Stimulated activated CD8-positive, alpha-beta memory T cell treated with anti-CD3 and anti-CD28 coated beads, Interleukin-7, amount 100 ng/mL, for 48 hours (primary cell): ENCODE results near the gene EEF2KMT.
"Not testable (repeated sequence)": the region's sequence is repeated elsewhere in the genome, so short reads cannot be mapped to it uniquely, and the experiment has no call there.

Experiments
- DNase-seq, 2 donors: peaks; one replicate each; pipeline ENCODE4 v3.0.0-alpha.2; 2020; ENCODE audit warnings: low read depth in 1 of 2; ENCODE audit errors: extremely low read depth in 1 of 2

The EEF2KMT gene, protein sequence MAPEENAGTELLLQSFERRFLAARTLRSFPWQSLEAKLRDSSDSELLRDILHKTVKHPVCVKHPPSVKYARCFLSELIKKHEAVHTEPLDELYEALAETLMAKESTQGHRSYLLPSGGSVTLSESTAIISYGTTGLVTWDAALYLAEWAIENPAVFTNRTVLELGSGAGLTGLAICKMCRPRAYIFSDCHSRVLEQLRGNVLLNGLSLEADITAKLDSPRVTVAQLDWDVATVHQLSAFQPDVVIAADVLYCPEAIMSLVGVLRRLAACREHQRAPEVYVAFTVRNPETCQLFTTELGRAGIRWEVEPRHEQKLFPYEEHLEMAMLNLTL

DNA sequence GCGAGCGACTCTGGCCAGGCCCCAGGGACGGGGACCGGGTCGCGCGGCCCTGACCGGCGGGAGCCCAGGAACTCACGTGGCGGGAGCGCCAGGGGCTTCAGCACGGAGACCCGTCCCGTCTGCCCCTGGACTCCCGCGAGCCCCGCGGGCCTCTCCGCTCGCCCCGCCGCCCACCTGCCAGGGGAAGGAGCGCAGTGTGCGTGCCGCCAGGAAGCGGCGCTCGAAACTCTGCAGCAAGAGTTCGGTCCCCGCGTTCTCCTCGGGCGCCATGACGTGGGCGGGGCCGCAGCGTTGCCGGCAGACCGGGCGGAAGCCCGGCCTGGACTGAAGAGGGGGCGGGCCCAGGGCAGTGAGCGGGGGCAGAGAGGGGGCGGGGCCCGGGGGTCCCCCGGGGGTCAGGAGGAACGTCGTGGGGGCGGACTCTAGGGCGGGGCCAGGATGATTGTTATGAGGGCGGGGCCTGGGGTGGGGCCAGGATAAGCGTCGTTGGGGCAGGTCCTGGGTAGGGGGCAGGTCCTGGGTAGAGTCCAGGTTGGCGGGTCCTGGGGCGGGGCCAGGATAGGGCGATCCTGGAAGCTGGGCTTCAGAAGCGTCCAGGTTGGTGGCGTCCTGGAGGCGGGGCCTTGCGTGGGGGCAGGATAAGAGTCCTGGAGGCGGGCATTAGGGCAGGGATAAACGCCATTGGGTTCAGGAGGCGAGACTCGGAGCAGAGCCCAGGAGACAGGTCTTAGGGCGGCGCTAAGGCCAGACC lies at the start of gene EEF2KMT:
TSS of gene EEF2KMT (minus strand) at position 326 of the 751 bp plus-strand sequence. CDS start at position 270, 56 bp downstream.
- peak; percentile 86 to 96 for DNase-seq

GRCh38 chr16:5144621-5144956 lies 47.0 kb upstream of the EEF2KMT start:
- not testable (repeated sequence) for DNase-seq

- no peak for DNase-seq
Measured at GRCh38 chr16:5143761-5144620, 46.4 kb upstream of the EEF2KMT start.

DNA sequence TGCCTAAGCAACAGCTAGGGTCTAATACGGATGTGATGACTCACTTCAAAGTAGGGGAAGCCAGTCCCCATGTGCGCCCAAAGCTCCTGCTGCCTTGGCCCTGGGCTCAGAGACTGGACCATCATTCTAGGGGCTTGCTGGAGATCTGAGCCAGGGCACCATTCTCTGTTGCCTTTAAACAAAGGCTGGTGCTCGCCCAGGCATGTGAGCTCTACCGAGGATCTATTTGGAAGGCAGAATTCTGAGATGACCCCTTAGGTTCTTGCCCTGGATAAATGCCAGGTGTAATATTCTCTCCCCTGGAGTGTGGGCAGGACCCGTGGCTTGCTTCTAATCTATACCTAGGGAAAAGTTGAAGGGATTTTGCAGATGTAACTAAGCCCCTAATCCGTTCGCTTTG lies 42.6 kb upstream of the EEF2KMT start:
- not testable (repeated sequence) for DNase-seq

DNA sequence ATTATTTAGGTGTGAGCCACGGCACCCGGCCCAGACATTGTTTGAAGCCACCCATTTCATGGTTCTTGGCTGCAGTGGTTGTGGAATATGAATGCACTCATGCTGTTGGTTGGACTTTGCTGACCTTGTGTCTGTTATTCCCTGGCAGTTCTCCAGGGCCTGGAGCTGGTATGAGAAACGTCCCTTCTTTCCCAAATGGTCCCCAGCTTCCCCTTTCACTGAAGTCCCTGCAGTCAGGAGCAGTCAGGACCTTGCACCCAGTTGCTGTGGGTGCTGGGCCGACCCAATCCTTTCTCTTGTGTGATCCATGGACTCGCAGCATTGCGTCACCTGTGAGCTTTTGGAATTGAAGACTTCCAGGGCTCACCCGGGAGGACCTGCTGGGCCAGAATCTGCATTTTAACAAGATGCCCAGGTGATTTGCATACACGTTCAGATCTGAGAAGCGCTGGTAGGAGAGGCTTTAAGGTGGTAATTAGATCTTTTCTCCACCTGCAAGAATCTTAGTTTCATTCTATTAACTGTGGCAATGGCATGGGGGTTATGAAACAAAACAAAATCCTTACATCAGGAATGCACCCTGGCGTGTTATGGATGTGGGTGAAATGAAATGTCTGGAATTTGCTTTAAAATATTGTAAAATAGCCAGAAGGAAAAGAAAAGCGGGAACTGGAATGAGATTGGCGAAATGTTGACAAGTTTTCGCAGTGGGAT lies 37.3 kb upstream of the EEF2KMT start:
- DNase-seq, result not testable (repeated sequence)

GRCh38 chr16:5132915-5133600 lies 35.5 kb upstream of the EEF2KMT start:
- DNase-seq, result not testable (repeated sequence)

GRCh38 chr16:5131467-5132004 lies 33.9 kb upstream of the EEF2KMT start:
- not testable (repeated sequence) for DNase-seq

GRCh38 chr16:5117300-5118087 lies 19.9 kb upstream of the EEF2KMT start:
- peak in 1 of 2 donors; percentile 23 for DNase-seq

DNA sequence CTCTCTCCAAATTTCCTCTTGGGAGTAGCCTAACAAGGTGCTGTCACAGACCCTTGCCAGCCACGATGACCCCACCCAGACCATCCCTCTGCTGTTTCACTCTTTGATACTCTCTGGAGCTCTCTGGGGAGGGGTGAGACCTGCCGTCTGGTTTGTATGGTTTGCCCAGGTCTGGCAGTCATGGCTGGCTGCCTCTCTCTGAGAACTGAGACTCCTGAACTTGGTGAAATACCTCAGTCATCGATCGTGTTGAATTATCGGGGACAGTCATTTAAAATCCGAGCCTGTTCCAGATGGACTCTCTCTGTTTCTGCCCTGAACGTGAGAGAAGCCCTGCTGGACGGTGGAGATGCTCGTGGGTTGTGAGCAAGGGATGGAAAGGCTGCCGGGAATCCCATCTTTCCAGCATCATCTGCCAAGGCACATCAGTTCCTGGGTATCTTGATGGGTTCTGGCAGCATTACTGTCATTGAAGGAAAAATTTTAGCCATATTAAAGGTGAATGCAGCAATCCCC lies 19.2 kb upstream of the EEF2KMT start:
- not testable (repeated sequence) for DNase-seq

- not testable (repeated sequence) for DNase-seq
Measured at GRCh38 chr16:5110933-5111332, 13.3 kb upstream of the EEF2KMT start.

DNA sequence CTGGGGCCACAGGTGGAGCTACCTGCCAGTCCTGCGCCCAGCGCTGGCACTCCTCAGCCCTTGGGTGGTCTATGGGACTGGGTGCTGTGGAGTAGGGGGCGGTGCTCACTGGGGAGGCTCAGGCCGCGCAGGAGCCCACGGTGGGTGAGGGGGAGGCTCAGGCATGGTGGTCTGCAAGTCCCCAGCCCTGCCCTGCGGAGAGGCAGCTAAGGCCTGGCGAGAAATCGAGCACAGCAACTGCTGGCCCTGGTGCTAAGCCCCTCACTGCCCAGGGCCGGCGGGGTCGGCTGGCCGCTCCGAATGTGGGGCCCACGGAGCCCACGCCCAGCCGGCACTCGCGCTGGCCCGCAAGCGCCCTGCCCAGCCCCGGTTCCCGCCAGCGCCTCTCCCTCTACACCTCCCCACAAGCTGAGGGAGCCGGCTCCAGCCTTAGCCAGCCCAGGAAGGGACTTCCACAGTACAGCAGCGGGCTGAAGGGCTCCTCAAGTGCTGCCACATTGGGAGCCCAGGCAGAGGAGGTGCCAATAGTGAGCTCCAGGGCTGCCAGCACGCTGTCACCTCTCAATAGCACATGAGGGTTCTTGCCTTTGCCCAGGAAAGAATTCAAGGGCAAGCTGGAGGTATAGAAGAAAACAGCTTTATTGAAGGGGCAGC lies 11.0 kb upstream of the EEF2KMT start:
- no peak for DNase-seq

DNA sequence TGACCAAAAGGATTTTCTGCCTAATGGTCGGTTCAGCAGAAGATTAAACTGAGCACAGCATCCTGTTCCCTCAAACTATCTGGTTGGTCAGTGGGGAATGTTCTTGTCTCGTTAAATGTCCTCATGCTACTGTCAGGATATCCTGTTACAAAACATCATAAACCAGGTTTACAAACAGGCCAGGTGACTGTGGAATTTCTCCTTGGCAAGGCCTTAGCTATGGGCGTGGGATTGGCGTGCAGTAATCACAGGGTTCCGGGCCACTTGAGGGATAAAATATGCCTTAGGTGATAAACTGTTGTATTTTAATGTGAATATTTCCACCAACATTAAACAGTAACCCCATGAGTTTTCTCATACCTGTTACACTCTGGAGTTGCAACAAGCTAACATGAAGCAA lies 7.4 kb upstream of the EEF2KMT start:
- not testable (repeated sequence) for DNase-seq

DNA sequence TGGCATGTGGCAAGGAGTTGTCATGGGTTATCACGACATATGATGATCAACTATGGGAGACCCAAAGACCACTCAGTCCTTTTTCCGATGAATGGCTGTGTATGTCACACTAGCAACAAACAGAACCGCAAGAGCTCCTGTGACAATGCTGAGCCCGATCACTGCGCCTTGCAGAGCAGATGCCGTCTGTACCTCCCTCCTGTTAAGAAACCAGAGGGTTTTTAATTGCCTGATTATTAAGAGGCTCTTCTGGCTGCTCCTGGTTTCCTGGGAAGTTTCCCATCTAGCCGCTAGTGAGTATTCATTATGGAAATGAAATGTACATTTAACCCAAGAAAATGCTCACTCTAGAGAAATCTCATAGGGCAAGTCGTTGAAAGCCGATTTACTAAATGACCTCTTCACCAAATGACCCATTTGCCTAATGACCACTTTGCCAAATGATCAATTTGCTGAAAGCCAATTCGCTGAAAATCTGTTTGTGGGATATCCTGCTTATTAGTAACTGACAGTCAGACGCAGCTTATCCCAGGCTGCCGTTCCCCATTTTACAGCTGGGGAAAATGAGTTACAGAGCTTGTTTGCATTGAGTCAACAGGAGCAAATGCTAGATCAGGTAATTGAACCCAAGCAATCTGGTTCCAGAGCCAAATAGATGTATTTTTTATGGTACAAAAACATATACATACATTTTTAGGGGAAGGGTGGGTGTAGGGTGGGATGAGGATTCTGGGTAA lies 5.9 kb upstream of the EEF2KMT start:
- not testable (repeated sequence) for DNase-seq

GRCh38 chr16:5099174-5099573 lies 1.6 kb upstream of the EEF2KMT start:
- not testable (repeated sequence) for DNase-seq

- peak; percentile 56 for DNase-seq
Measured at GRCh38 chr16:5098221-5099159, 895 bp upstream of the EEF2KMT start.

- DNase-seq, result peak in 1 of 2 donors; percentile 20
Measured at GRCh38 chr16:5097061-5097469, 530 bp downstream of the EEF2KMT start.
